Stimulated activated CD8-positive, alpha-beta memory T cell treated with anti-CD3 and anti-CD28 coated beads, Interleukin-12 subunit alpha, Interleukin-12 subunit beta, amount 100 ng/mL, for 1 hour (primary cell): Measurements from ENCODE around the gene CBX3.
"Not testable (repeated sequence)": the region's sequence is repeated elsewhere in the genome, so short reads cannot be mapped to it uniquely, and the experiment has no call there.

Experiments
- DNase-seq: peaks from one replicate; pipeline ENCODE4 v3.0.0-alpha.2; 2020; ENCODE audit warnings: low read depth

Gene CBX3

DNA sequence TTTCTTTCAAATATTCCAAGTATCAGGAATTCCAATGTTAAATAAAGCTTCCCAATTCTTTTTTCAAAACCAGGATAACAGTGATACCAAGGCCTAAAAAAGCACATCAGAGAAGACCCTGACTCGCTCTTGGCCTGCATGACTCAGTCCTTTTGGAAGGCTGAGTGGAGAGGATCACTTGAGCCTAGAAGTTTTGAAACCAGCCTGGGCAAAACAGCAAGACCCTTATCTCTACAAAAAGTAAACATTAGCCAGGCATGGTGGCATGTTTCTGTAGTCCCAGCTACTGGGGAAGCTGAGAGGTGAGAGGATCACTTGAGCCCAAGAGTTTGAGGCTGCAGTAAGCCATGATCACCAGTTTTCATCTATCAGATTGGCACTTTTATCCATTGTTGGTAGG, 30.9 kb upstream of the CBX3 start:
- no peak for DNase-seq

DNA sequence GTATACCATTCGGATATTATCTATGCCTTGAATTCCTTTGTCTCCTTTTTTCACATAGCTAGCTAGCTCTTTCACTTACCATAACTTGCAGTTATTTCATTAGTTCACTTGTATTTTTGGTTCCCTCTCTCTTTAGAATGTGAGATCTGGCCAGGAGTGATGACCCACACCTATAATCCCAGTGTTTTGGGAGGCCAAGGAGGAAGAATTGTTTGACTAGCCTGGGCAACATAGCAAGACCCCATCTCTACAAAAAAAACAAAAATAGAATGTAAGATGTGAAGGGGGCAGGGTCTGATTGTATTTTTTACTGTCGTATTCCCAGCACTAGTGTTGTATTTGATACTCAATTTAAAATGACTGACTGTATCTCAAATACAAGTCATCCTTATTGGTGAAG, 29.9 kb upstream of the CBX3 start:
- DNase-seq: no peak

DNA sequence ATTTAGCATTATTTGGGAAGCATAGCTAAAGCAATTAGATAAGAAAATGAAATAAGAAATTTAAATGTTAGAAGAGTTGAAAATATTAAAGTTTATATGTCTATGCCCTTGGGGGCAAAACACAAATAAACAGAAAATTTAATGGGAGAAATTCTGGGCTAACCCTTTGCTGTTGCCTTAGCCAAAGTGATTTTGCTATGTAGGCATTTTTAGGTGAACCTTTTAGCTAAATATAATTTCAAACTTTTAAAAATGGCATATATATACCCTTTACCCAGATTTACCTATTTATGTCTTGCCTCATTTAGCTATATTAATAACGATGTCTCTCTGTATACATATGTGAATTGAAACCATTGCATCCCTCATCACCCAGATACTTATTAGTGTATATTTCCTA, 29.5 kb upstream of the CBX3 start:
- no peak for DNase-seq

DNA sequence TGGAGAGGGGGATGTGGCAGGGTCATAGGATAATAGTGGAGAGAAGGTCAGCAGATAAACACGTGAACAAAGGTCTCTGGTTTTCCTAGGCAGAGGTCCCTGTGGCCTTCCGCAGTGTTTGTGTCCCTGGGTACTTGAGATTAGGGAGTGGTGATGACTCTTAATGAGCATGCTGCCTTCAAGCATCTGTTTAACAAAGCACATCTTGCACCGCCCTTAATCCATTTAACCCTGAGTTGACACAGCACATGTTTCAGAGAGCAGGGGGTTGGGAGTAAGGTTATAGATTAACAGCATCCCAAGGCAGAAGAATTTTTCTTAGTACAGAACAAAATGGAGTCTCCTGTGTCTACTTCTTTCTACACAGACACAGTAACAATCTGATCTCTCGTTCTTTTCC, 25.6 kb upstream of the CBX3 start:
- DNase-seq: not testable (repeated sequence)

DNA sequence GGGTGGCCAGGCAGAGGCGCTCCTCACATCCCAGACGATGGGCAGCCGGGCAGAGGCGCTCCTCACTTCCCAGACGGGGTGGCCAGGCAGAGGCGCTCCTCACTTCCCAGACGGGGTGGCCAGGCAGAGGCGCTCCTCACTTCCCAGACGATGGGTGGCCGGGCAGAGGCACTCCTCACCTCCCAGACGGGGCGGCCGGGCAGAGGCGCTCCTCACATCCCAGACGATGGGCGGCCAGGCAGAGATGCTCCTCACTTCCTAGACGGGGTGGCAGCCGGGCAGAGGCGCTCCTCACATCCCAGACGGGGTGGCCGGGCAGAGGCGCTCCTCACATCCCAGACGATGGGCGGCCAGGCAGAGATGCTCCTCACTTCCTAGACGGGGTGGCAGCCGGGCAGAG, 24.8 kb upstream of the CBX3 start:
- not testable (repeated sequence) for DNase-seq

DNA sequence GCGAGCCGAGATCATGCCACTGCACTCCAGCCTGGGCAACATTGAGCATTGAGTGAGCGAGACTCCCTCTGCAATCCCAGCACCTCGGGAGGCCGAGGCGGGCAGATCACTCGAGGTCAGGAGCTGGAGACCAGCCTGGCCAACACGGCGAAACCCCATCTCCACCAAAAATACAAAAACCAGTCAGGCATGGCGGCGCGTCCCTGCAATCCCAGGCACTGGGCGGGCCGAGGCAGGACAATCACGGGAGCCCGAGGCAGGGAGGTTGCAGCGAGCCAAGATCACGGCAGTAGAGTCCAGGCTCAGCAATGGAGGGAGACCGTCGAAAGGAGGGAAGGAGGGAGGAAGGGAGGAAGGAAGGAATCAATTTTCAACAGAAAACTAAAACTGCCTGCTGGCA, 24.3 kb upstream of the CBX3 start:
- DNase-seq: not testable (repeated sequence)

DNA sequence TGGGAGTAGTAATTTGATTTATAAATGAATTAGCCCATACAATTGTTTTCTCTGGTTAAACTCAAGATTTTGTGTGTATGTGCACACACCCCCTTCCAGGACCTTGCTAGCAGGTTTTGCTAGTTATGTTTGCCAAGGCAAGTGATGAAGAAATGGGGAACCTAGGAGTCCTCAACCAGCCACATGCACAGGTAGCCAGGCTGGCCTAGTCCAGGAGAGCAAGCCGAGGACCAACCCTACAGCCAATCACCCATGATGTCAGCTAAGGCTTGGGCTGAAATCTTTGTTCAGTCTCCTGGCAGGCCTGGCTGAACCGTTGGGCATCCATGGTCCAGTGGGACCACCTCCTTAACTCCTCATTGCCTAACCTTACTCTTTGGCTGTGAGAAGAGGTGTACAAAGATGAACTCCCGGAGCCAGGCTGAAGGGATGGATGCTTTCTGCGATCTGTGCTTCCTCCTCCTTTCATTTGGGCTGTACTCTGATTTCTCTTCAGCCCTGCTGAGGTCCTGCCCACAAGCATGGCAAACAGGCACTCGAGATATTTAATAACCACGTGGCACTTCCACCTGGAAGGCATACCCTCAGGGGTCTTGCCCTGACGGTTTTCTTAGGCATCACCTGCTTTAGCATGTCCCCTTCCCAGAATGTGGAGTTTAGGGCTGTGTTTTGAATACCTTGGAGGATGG, 23.1 kb upstream of the CBX3 start:
- DNase-seq: no peak

DNA sequence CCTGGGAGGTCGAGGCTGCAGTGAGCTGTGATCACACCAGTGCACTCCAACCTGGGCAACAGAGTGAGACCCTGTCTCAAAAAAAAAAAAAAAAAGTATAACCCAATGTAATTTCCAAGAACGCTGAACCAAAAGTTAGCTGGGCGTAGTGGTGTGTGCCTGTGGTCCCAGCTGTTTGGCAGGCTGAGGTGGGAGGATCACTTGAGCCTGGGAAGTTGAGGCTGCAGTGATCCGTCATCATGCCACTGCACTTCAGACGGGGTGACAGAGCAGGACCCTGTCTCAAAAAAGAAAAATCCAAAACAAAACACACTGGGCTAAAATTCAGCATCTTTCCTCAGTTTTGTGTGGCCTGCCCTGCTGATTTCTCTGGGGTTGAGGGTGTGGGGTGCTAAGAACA, 22.1 kb upstream of the CBX3 start:
- DNase-seq: no peak

DNA sequence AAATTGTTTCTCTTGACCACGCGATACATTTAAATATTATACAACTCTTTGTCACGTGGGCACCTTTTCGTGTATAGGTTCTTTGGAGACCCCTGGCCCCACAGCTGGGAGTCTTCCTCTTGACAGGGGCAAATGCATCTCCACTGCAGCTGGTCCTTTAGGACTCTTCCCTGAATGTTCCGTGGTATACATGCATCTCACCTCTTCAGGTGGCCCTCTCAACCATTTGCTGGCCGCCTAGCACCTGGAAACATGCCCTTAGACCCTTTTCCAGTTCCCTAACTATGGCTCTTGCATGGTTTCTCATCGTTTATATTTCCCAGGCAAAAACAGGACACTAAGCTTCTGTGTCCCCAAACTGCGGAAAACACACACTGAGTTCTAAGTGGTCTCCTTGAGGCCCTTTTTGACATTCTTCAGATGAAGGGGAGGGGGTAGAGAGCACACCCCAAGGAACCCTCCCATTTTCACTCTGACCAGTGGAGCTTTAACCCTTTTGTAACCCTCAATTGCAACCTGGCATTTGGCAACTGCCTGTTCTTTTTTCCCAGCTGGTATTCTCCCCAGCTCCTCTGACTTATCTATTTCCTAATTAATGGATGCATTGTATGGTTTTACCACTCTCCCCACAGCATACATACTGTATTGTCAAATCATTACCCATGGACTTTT, 21.6 kb upstream of the CBX3 start:
- no peak for DNase-seq

DNA sequence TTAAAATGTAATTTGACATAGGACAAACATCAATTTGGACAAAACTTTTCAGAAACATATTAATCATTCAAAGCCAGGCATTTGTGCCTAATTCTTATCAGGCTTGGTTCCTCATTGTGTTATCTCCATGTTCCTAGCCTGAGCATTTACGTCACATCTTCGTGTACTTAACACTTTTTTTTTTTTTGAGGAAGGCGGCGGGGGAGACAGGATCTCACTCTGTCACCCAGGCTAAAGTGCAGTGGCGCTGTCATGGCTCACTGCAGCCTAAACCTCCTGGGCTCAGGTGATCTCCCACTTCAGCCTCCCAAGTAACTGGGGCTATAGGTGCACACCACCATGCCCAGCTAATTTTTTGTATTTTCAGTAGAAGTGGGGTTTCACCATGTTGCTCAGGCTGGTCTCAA, 20.8 kb upstream of the CBX3 start:
- no peak for DNase-seq

DNA sequence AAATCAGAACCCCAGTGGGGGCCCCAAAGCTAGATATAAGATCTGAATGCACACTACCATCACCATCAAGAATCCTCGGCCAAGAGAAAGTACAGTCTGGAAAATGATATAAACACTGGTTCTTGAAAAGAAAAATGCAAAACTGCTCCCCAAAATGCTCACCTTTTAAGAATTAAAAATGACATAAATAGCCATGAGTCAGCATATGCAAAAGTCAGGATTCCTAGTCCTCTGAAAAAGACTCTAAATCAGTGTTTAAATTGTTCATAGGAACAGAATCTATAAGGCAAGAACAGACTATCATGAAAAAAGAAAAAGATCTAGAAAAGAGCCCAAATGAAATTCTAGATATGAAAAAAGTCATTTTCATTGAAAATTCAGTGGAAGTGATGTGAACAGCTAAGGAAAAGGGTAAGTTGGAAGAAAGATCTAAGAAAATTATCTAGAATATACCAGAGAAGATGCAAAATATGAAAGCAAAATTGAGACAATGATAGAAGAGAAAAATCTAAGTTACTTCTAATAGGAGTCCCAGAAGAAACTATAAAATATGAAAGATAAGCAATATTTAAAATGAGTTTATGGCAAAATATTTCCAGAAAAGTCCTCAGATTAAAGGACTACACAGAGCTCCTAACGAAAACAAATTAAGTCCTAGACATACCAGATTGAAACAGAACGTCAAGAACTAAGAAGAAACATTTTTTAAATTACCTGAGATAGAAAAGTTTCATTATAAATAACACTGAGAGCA, 19.9 kb upstream of the CBX3 start:
- DNase-seq: no peak

DNA sequence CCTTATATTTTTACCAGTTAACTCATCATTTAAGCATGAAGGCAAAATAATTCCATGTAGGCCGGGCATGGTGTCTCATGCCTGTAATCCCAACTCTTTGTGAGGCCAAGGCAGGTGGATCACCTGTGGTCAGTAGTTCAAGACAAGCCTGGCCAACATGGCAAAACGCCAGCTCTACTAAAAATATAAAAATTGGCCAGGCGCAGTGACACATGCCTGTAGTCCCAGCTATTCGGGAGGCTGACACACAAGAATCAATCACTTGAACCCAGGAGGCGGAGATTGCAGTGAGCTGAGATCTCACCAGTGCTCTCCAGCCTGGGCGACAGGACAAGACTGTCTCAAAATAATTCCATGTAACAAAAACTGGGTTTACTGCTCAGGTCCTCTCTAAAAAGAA, 19.3 kb upstream of the CBX3 start:
- no peak for DNase-seq

DNA sequence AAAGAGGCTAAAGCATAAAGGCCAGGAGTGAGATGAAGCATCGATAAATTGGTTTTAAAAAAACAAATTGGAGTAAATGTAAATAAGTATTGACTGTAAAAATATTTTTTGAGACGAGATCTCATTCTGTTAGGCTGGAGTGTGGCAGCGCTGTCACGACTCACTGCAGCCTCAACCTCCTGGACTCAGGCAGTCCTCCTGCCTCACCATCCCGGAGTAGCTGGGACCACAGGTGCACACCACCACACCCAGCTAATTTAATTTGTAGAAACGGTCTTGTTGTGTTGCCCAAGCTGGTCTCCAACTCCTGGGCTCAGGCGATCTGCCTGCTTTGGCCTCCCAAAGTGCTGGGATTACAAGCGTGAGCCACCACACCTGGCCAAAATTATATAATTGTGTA, 18.8 kb upstream of the CBX3 start:
- no peak for DNase-seq

DNA sequence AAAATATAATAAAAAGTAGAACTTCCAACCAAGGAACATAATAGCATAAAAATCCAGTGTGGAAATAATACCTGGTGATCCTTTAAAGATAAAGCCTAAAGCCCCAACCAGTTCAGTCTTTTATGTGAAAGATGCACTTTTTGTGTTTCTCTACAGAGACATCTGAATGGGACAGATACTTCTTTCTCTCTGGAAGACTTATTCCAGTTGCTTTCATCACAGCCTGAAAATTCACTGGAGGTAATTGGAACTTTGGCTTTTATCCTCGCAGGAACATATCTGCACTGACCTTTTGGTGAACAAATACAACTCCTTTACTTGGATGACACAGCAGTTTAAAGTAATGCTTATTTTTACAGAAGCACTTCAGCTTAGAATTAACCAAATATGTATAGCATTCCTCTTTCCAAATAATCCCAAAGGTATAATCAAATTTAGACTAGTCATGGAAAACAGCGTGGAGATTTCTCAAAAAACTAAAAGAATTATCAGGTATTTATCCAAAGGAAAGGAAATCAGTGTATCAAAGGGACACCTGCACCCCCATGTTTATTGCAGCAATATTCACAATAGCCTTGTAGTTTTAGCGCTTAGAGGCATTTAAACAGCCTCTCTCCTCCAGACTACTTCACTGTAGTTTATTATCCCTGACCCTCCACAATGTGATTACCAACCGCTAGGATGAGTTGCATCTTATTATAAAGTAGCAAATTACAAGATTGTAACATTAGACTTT, 17.8 kb upstream of the CBX3 start:
- no peak for DNase-seq

DNA sequence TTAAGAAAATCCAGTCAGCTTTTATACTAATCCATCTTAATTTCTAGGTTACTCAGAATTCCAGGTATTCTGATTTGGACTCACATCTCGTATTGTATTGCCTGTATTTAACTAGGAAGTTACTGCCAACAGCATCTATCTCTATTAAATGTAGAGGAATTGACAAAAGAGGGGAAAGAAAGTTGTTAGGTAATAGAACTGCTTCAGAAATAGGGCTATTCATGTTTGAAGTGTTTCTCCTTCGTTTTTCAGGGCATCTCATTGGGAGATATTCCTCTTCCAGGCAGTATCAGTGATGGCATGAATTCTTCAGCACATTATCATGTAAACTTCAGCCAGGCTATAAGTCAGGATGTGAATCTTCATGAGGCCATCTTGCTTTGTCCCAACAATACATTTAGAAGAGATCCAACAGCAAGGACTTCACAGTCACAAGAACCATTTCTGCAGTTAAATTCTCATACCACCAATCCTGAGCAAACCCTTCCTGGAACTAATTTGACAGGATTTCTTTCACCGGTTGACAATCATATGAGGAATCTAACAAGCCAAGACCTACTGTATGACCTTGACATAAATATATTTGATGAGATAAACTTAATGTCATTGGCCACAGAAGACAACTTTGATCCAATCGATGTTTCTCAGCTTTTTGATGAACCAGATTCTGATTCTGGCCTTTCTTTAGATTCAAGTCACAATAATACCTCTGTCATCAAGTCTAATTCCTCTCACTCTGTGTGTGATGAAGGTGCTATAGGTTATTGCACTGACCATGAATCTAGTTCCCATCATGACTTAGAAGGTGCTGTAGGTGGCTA, 17.1 kb upstream of the CBX3 start:
- DNase-seq: not testable (repeated sequence)

DNA sequence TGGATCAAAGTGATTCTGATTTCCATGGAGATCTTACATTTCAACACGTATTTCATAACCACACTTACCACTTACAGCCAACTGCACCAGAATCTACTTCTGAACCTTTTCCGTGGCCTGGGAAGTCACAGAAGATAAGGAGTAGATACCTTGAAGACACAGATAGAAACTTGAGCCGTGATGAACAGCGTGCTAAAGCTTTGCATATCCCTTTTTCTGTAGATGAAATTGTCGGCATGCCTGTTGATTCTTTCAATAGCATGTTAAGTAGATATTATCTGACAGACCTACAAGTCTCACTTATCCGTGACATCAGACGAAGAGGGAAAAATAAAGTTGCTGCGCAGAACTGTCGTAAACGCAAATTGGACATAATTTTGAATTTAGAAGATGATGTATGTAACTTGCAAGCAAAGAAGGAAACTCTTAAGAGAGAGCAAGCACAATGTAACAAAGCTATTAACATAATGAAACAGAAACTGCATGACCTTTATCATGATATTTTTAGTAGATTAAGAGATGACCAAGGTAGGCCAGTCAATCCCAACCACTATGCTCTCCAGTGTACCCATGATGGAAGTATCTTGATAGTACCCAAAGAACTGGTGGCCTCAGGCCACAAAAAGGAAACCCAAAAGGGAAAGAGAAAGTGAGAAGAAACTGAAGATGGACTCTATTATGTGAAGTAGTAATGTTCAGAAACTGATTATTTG, 16.3 kb upstream of the CBX3 start:
- DNase-seq: no peak

DNA sequence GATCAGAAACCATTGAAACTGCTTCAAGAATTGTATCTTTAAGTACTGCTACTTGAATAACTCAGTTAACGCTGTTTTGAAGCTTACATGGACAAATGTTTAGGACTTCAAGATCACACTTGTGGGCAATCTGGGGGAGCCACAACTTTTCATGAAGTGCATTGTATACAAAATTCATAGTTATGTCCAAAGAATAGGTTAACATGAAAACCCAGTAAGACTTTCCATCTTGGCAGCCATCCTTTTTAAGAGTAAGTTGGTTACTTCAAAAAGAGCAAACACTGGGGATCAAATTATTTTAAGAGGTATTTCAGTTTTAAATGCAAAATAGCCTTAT, 15.7 kb upstream of the CBX3 start:
- no peak for DNase-seq

DNA sequence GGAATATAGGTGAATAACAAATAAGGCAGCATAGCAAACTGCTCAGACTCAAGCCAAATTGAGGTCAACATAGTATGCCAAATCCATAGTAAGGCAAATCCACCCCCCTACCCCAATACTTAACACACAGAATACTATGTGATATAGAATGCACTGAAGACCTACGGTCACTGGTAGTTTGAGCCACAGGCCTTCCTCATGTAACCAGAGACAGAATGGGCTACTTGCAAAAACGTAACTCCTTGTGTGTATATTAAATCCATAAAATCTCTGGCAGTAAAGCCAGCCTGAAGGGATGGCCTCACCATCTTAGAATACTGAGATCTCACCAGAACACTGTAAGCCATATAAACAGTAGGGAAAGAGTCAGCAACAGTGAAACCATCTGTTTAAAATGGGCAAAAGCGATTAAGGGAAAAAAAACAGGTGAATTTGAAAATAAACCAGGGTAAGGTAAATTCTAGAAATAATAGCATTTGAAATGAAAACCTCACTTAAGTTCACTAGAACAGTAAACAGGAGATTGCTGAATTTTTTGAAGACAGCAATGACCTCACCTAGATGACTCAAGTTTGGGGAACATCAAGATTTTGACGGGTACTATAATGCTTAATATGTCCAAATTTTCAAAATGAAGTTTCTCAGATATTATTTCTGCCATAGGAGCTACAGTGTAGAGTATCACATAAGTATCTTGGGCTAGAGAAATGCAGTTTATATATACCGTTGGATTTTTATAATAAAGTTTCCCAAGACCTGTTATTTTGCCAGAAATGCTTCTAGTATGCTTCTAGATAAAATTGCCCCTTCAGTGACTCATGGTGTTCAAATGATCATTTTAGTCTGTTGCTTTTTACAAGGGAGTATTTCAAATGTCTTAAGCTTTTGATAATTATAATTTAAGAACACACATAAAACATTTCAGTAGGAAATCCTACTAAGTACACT, 14.9 kb upstream of the CBX3 start:
- no peak for DNase-seq

DNA sequence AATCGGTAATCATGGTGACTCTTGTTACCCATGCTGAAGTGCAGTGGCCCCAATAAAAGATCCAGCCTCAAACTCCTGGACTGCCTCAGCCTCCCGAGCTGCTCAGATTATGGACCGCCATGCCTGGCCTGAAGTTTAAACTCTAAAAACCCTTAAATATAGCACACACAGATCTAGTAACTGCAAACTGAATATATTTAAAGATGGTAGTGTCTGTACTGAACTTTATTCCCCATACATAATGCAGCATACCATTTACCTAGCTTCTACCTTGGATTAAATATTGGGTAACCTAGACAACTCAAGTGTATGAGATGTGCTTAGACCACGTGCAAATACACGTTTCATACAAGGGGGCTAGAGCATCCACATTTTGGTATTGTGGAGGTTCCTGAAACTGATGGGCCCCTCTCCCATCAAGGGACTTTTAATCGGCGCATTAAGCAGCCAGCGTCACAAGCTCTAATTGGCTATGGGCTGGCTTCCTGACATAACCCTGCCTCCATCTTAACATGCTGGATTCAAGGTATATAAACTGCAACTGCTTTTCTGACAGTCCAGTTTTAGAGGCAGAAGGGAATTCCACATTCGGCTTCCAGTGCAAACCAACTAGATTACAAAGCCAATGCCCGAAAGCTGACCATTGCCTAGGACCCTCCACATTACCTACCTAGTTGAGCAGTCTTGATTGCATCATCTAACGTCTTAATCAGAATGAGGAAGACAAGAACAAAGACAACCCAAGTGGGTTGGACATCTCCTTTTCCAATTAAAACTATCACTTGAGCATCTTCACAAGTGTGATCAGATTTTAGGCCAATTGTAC, 14.0 kb upstream of the CBX3 start:
- DNase-seq: no peak
